ENCODE results near the gene KRTAP7-1.

KRTAP7-1 gene

DNA sequence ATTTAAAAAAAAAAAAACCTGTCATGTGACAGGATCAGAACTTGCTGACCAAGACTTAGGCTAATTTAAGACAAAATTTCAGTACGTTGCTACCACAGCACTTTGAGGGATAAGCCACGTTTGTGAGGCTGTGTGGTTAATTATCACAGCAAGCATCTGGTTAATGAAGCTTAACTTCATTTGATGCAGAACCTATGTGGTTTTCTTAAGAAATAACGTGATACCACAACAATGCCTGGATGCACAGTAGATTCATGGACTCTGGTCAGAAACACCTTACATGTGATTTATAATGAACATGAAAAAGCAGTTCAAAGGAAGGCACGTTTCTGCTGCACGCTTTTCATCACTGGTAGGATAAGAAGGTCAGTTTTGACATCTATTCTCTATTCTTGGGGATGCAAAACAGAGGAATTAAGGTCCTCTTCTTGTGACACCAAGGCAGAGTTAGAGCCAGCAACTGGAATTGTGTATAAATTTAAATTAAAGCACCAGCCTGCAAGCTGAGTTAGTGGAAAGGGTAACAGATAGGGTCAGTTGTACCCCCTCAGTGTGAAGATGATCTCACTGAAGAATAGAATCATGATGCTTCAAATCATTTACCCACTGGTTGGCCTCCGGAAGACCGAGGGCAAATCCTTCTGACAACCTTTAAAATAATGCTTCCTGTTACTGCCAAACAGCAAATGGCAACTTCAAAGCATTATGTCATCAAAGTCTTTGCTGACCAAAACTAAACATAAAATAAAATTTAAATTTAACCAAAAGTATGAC lies 10.5 kb downstream of the KRTAP7-1 start:
- H3K27ac ChIP-seq: no peak overlapping the region
- TF ChIP-seq, protein P1, sequence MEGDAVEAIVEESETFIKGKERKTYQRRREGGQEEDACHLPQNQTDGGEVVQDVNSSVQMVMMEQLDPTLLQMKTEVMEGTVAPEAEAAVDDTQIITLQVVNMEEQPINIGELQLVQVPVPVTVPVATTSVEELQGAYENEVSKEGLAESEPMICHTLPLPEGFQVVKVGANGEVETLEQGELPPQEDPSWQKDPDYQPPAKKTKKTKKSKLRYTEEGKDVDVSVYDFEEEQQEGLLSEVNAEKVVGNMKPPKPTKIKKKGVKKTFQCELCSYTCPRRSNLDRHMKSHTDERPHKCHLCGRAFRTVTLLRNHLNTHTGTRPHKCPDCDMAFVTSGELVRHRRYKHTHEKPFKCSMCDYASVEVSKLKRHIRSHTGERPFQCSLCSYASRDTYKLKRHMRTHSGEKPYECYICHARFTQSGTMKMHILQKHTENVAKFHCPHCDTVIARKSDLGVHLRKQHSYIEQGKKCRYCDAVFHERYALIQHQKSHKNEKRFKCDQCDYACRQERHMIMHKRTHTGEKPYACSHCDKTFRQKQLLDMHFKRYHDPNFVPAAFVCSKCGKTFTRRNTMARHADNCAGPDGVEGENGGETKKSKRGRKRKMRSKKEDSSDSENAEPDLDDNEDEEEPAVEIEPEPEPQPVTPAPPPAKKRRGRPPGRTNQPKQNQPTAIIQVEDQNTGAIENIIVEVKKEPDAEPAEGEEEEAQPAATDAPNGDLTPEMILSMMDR (conservative IDR thresholded peaks at IDR 0.05): no peak

DNA sequence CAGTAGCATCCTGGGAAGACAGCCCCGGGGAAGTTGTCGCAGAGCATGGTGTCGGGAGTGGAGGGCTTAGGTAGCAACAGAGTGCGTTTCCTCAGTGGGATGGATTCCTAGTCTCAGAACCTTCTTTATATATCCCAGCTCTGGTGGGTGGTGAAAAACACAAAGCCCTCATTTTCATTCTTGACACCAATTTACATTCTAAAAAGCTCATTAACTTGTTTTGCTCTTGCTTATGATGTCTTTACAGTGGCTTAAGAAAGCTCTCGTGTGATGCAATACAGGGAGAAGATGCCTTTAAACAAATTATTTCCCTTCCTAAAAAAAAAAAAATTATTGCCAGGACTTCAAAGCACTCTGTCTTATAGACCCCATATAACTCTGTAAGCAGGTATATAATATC lies 16.4 kb downstream of the KRTAP7-1 start, which contains the start of gene KRTAP8-1:
Gene KRTAP8-1, minus strand, starts transcription at position 101 of the 400 bp plus-strand sequence. Its CDS starts 54 bp downstream, at position 47.
- H3K27ac ChIP-seq: no peak within 1 kb of the TSS
- TF ChIP-seq, protein P1 (conservative IDR thresholded peaks at IDR 0.05): no peak

DNA sequence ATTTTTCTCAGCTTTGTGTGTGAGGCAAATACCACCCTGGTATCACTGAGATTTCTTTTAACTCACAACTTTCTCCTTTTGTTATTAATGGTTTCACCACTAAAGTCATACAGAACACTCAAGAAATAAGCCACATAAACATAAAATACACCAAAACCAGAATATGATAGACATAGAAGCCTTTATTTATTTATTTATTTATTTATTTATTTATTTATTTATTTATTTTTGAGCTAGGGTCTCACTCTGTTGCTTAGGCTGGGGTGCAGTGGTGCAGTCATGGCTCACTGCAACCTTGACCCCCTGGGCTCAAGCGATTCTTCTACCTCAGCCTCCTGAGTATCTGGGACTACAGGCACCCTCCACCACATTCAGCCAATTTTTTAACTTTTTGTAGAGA lies 29.0 kb downstream of the KRTAP7-1 start:
- TF ChIP-seq, protein P1 (conservative IDR thresholded peaks at IDR 0.05): no peak

DNA sequence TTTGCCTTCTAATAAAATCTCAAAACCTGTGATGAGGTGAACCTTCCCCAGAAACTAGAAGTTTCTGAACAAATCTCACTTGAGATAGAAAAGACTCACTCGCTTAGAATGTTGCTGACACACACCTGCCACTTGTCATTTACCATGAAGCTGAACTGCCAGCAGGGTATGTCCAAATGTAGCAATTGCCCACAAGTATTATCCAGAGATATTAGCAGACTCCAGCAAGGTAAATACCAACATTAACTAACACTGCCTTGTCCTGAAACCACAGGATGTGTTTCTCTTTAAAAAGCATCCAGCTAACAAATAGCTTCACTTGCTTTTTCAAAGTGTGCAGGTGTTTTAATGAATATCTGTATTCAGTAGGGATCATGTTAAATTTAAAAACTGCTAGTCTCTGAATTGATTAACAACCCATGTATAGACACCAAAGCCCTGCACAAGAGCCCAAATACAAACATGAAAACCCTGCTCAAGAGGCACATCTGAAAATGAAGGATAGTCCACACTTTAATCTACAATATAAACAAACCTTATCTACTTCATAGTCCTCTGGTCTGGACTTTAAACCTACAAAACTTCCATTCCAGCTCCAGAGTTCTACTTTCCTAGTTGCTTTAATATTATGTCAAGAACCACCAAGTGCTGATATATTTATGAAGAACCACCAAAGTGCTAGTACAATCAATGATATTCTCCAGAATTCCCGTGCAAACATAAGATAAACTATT lies 35.8 kb downstream of the KRTAP7-1 start:
- H3K27ac ChIP-seq: no peak overlapping the region
- TF ChIP-seq, protein P1 (conservative IDR thresholded peaks at IDR 0.05): no peak

More for the DNA sequence above, 29.0 kb downstream of the KRTAP7-1 start:
- no peak overlapping the region for H3K27ac ChIP-seq

DNA sequence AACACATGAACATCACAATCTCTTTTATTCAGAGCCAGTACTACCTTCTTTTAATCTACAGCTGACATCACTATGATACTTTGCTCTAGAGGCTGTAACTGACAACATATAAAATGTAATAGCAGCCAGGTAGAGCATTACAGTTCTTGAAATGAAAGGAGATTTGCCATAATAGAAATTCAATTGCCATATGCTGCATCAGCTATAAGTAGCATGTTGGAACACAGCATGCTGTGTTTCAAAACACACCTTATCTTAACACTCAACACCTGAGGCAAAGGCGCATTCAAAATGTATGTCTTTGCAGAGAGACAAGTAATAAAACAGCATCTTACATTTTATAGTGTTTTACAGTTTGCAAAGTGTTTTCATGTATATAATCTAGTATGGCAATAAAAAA lies 50.3 kb downstream of the KRTAP7-1 start:
- TF ChIP-seq, protein P1 (conservative IDR thresholded peaks at IDR 0.05): no peak
- no peak overlapping the region for H3K27ac ChIP-seq

All from VCaP (cell line).